ENCODE measurements around the gene TBC1D5.

The TBC1D5 gene

GRCh38 chr3:17261627-17262369 is 480.6 kb downstream of the TBC1D5 start:
- DNase-seq: no peak

- no peak for DNase-seq
Observed at GRCh38 chr3:17260257-17260656, 482.2 kb downstream of the TBC1D5 start.

GRCh38 chr3:17259685-17260084 is 482.7 kb downstream of the TBC1D5 start:
- DNase-seq: no peak

- DNase-seq: peak; percentile 13
Observed at GRCh38 chr3:17258823-17259436, 483.5 kb downstream of the TBC1D5 start.

GRCh38 chr3:17257269-17257668 is 485.2 kb downstream of the TBC1D5 start:
- no peak for DNase-seq

GRCh38 chr3:17243621-17244020 is 498.8 kb downstream of the TBC1D5 start:
- no peak for DNase-seq

- no peak for DNase-seq
Observed at GRCh38 chr3:17239417-17239816, 503.0 kb downstream of the TBC1D5 start.

GRCh38 chr3:17238023-17238422 is 504.4 kb downstream of the TBC1D5 start:
- no peak for DNase-seq

GRCh38 chr3:17235310-17235709 is 507.1 kb downstream of the TBC1D5 start:
- DNase-seq: no peak

GRCh38 chr3:17234382-17234781 is 508.0 kb downstream of the TBC1D5 start:
- no peak for DNase-seq

GRCh38 chr3:17233398-17233800 is 509.0 kb downstream of the TBC1D5 start:
- peak; percentile 58 for DNase-seq

- no peak for DNase-seq
Observed at GRCh38 chr3:17232442-17232841, 510.0 kb downstream of the TBC1D5 start.

GRCh38 chr3:17231537-17232261 is 510.7 kb downstream of the TBC1D5 start:
- DNase-seq: no peak

- DNase-seq: no peak
Observed at GRCh38 chr3:17227472-17227871, 515.0 kb downstream of the TBC1D5 start.

GRCh38 chr3:17221529-17221928 is 520.9 kb downstream of the TBC1D5 start:
- DNase-seq: no peak

- DNase-seq: no peak
Observed at GRCh38 chr3:17219593-17219992, 522.8 kb downstream of the TBC1D5 start.

- no peak for DNase-seq
Observed at GRCh38 chr3:17218587-17218986, 523.8 kb downstream of the TBC1D5 start.

GRCh38 chr3:17217588-17217987 is 524.8 kb downstream of the TBC1D5 start:
- DNase-seq: no peak

- no peak for DNase-seq
Observed at GRCh38 chr3:17213102-17213501, 529.3 kb downstream of the TBC1D5 start.

GRCh38 chr3:17207979-17208378 is 534.5 kb downstream of the TBC1D5 start:
- no peak for DNase-seq

- DNase-seq: no peak
Observed at GRCh38 chr3:17207019-17207418, 535.4 kb downstream of the TBC1D5 start.

- DNase-seq: no peak
Observed at GRCh38 chr3:17204049-17204650, 538.3 kb downstream of the TBC1D5 start.

GRCh38 chr3:17201538-17201937 is 540.9 kb downstream of the TBC1D5 start:
- DNase-seq: no peak
